IPS DF 6.9 (cell line): Measurements from ENCODE around the gene SLC7A5.
"Not testable (repeated sequence)": the region's sequence is repeated elsewhere in the genome, so short reads cannot be mapped to it uniquely, and the experiment has no call there.

ENCODE experiments used
- DNase-seq: peaks from one replicate; pipeline ENCODE4 v3.0.0-alpha.2; 2013; ENCODE audit warnings: low read depth, low spot score
- H3K27ac ChIP-seq: one replicate; pipeline ENCODE4 v1.5.1; 2013; ENCODE audit warnings: low read length, control low read depth
- H3K27me3 ChIP-seq: 2 replicates; pipeline ENCODE4 v1.6.1; 2013; ENCODE audit warnings: mild to moderate bottlenecking, low read length; ENCODE audit not compliant: control insufficient read depth, insufficient read depth
- H3K36me3 ChIP-seq: 2 replicates; pipeline ENCODE4 v1.6.1; 2013; ENCODE audit warnings: low read length; ENCODE audit not compliant: control insufficient read depth, insufficient read depth
- H3K4me1 ChIP-seq: 2 replicates; pipeline ENCODE4 v1.6.1; 2013; ENCODE audit warnings: low read length; ENCODE audit not compliant: control insufficient read depth, insufficient read depth
- H3K4me3 ChIP-seq: 2 replicates; pipeline ENCODE4 v1.5.1; 2013; ENCODE audit warnings: mild to moderate bottlenecking, low read length
- H3K9me3 ChIP-seq: 2 replicates; pipeline ENCODE4 v1.6.1; 2013; ENCODE audit warnings: low read length, inconsistent platforms; ENCODE audit not compliant: control insufficient read depth, insufficient read depth
- WGBS: extraction: QIAGEN DNeasy Blood & Tissue Kit; methylation state at CpG from one replicate; pipeline ENCODE4 v1.1.7; 2013; ENCODE audit warnings: mixed read lengths, missing lambda C conversion rate; ENCODE audit not compliant: insufficient read length, insufficient coverage; 5-methylcytosine and 5-hydroxymethylcytosine counted together

SLC7A5 gene

GRCh38 chr16:87869061-87869878, at the start of gene SLC7A5:
SLC7A5 (minus strand) TSS chr16:87869507; CDS start chr16:87869422, 85 bp downstream.
- peak within 1 kb of the TSS; percentile 66 for H3K4me3 ChIP-seq
- H3K9me3 ChIP-seq, H3K36me3 ChIP-seq, H3K27me3 ChIP-seq, H3K4me1 ChIP-seq, H3K27ac ChIP-seq, DNase-seq: not testable (repeated sequence)
- WGBS, result no CpG with 5 or more reads among the region's 109 CpGs

DNA sequence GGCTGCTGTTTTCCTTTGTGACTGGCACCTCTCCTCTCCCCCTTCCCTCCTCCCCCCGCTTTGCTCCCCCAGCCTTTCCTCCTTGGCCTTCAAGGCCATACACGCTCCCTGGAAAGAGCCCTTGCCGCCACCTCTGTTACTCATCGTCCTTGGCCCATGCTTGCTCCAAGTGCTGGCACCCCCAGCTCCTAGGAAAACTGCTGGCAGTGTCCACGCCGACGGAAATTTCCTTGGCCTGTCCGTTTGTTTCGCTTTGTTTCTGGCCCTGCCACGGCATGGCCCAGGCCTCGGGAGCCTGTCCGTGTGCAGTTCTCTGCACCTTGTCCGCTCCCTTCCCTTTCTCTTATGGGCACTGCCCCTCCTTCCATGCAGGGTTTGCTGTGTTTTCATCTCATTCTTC, 49.0 kb upstream of the SLC7A5 start:
- no peak for DNase-seq
- no peaks in the 10 kb centered on the region for H3K36me3 ChIP-seq

GRCh38 chr16:87917503-87917902, 48.2 kb upstream of the SLC7A5 start:
- no CpG with 5 or more reads among the region's 9 CpGs for WGBS
- Histone ChIP-seq H3K36me3 (no peaks in the 10 kb centered on the region), H3K4me1 (no peaks in the 10 kb centered on the region), H3K9me3 (no peaks in the 10 kb centered on the region), H3K4me3 (no peak overlapping the region), H3K27me3 (no peaks in the 10 kb centered on the region), H3K27ac (no peak overlapping the region)
- no peak for DNase-seq

More for the DNA sequence above, 49.0 kb upstream of the SLC7A5 start:
- no peak overlapping the region for H3K27ac ChIP-seq
- no peaks in the 10 kb centered on the region for H3K9me3 ChIP-seq
- H3K27me3 ChIP-seq, result no peaks in the 10 kb centered on the region
- H3K4me1 ChIP-seq, result no peaks in the 10 kb centered on the region
- no CpG with 5 or more reads among the region's 13 CpGs for WGBS
- no peak overlapping the region for H3K4me3 ChIP-seq

GRCh38 chr16:87914812-87915211, 45.5 kb upstream of the SLC7A5 start:
- no peaks in the 10 kb centered on the region for H3K9me3 ChIP-seq
- no peaks in the 10 kb centered on the region for H3K4me1 ChIP-seq
- no peaks in the 10 kb centered on the region for H3K36me3 ChIP-seq
- H3K27ac ChIP-seq, result no peak overlapping the region
- no peak for DNase-seq
- no CpG with 5 or more reads among the region's 25 CpGs for WGBS
- H3K27me3 ChIP-seq, result no peaks in the 10 kb centered on the region
- no peak overlapping the region for H3K4me3 ChIP-seq

GRCh38 chr16:87914021-87914725, 44.9 kb upstream of the SLC7A5 start:
- H3K27ac ChIP-seq, result not testable (repeated sequence)

GRCh38 chr16:87912691-87913090, 43.4 kb upstream of the SLC7A5 start:
- H3K27me3 ChIP-seq, DNase-seq, H3K36me3 ChIP-seq, H3K27ac ChIP-seq, H3K4me1 ChIP-seq, H3K9me3 ChIP-seq, H3K4me3 ChIP-seq: not testable (repeated sequence)
- WGBS, result no CpG with 5 or more reads among the region's 18 CpGs

More at GRCh38 chr16:87914021-87914725, 44.9 kb upstream of the SLC7A5 start:
- not testable (repeated sequence) for H3K27me3 ChIP-seq, H3K4me1 ChIP-seq, H3K4me3 ChIP-seq, H3K9me3 ChIP-seq, DNase-seq, H3K36me3 ChIP-seq
- WGBS, result no CpG with 5 or more reads among the region's 27 CpGs

- H3K27ac ChIP-seq, H3K9me3 ChIP-seq, H3K4me3 ChIP-seq, DNase-seq, H3K4me1 ChIP-seq, H3K27me3 ChIP-seq, H3K36me3 ChIP-seq: not testable (repeated sequence)
- WGBS, result no CpG with 5 or more reads among the region's 23 CpGs
These were observed 41.9 kb upstream of the SLC7A5 start for GRCh38 chr16:87911106-87911763.

DNA sequence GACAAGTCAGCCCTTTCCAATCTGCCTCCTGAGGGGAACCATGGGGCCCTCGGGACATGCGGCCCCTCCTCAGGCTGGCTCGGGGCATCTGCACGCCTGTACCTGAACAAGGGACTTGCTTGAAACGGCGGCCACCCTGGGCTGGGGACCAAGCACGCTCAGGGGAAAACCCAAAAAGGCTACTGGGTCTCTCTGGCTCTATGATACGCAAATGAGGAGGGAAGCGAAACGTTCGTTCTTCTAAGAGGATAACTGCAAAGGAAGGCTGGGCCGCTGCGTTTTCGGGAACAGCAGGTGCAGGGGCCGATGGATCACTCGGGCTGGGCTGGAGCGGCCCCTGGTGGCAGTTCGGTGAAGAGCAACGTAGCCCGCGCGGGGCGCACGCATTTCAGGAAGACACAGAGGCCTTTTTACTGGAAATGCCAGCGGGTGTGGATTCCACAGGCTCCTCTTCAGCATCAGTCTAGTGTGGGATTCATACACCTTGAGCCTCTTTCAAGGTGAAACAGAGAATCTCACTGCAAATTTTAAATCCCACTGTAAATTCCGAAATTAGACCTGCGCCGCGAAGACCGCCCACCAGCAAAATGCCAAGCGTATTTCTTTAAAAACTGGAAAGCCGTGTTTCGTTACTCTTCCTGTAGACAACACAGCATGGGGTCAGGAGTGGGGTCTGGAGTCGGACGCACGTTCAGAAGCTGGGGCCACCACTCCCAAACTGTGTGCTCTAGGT, 40.1 kb upstream of the SLC7A5 start:
- not testable (repeated sequence) for H3K4me1 ChIP-seq, H3K4me3 ChIP-seq, H3K9me3 ChIP-seq, H3K36me3 ChIP-seq, H3K27ac ChIP-seq, H3K27me3 ChIP-seq
- no CpG with 5 or more reads among the region's 36 CpGs for WGBS
- DNase-seq, result peak; percentile 45

DNA sequence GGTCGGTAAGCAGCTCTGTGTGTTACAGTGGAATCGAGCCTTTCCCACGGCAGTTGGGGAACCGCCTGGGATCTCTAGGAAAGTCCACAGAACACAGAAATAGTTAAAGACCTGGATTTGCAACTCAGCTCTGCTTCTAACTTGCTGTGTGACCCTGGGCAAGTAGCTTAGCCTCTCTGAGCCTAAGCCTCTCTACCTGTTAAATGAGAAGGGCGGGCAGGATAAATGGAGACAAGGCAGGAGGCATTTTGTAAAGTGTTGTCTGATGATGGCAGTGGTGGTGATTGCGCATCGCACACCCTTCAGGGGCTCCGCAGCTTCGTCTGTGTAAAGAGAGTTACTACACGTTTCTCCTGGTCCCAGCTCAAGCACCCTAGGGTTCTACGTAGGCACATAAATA, 38.8 kb upstream of the SLC7A5 start:
- WGBS, result no CpG with 5 or more reads among the region's 11 CpGs
- not testable (repeated sequence) for H3K36me3 ChIP-seq, H3K27me3 ChIP-seq, H3K27ac ChIP-seq, H3K4me3 ChIP-seq, H3K4me1 ChIP-seq, H3K9me3 ChIP-seq, DNase-seq

GRCh38 chr16:87905521-87905920, 36.2 kb upstream of the SLC7A5 start:
- not testable (repeated sequence) for H3K36me3 ChIP-seq, H3K27me3 ChIP-seq, H3K4me3 ChIP-seq, DNase-seq, H3K27ac ChIP-seq, H3K9me3 ChIP-seq, H3K4me1 ChIP-seq
- no CpG with 5 or more reads among the region's 7 CpGs for WGBS
